Measurements from ENCODE around the gene MPL.

DNA sequence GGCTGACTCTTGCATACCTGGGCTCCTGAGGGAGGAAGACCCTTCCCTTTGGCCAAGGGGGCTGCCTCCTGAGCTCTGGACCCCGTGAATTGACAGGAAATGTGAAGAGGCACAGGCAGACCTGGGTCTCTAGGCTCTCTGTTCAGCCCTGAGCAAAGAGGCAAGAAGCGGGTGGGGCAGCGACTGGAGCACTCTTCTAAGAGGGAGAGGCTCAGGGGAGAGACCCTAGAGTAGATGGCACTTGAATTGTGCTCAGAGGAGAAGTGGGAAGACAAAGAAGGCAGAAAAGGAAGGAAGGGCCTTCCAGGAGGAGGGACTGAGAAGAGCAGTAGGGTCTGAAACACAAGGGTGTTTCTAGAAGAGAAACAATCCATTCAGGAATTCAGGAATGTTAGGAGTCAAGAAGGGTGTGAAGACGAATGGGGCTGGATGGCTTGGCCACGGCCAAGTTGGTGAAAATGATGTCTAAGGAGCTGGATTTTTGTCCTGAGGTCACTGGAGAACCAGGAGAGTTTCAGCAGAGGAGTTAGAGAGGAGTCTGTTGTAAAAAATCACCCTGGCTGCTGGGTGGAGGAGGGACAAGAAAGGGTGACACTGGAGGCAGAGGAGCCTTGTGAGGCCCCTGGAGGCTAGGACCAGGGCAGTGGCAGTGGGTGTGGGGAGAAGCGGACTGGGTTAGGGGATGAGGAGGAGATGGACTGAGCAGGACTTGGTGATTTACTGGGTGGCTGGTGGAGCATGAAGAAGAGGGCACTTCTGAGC, 31.5 kb upstream of the MPL start:
- TF ChIP-seq, protein P1, sequence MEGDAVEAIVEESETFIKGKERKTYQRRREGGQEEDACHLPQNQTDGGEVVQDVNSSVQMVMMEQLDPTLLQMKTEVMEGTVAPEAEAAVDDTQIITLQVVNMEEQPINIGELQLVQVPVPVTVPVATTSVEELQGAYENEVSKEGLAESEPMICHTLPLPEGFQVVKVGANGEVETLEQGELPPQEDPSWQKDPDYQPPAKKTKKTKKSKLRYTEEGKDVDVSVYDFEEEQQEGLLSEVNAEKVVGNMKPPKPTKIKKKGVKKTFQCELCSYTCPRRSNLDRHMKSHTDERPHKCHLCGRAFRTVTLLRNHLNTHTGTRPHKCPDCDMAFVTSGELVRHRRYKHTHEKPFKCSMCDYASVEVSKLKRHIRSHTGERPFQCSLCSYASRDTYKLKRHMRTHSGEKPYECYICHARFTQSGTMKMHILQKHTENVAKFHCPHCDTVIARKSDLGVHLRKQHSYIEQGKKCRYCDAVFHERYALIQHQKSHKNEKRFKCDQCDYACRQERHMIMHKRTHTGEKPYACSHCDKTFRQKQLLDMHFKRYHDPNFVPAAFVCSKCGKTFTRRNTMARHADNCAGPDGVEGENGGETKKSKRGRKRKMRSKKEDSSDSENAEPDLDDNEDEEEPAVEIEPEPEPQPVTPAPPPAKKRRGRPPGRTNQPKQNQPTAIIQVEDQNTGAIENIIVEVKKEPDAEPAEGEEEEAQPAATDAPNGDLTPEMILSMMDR (conservative IDR thresholded peaks at IDR 0.05; ENCODE audit: low read depth, low read length): no peak
- no peak for TF ChIP-seq EZH2 (IDR thresholded peaks at IDR 0.05; ENCODE audit: borderline replicate concordance, low read depth, low read length, poor library complexity, severe bottlenecking)

Data from A673 (cell line).